ENCODE results near the gene AGPAT4.
"Not testable (repeated sequence)": the region's sequence is repeated elsewhere in the genome, so short reads cannot be mapped to it uniquely, and the experiment has no call there.

Gene AGPAT4

GRCh38 chr6:161136655-161137054 lies 137.2 kb downstream of the AGPAT4 start:
- DNase-seq, result no peak

GRCh38 chr6:161135695-161136591 lies 137.9 kb downstream of the AGPAT4 start:
- no peak for DNase-seq

- no peak for DNase-seq
Measured at GRCh38 chr6:161134550-161135298, 139.1 kb downstream of the AGPAT4 start.

- DNase-seq, result no peak
Measured at GRCh38 chr6:161133963-161134362, 139.9 kb downstream of the AGPAT4 start.

GRCh38 chr6:161132384-161132783 lies 141.5 kb downstream of the AGPAT4 start:
- no peak for DNase-seq

- no peak for DNase-seq
Measured at GRCh38 chr6:161130967-161131766, 142.7 kb downstream of the AGPAT4 start.

GRCh38 chr6:161130541-161130940 lies 143.3 kb downstream of the AGPAT4 start:
- no peak for DNase-seq

- peak; percentile 42 for DNase-seq
Measured at GRCh38 chr6:161128680-161129196, 145.1 kb downstream of the AGPAT4 start.

GRCh38 chr6:161128230-161128629 lies 145.6 kb downstream of the AGPAT4 start:
- no peak for DNase-seq

GRCh38 chr6:161127071-161127740 lies 146.7 kb downstream of the AGPAT4 start:
- no peak for DNase-seq

- DNase-seq, result no peak
Measured at GRCh38 chr6:161125591-161125990, 148.3 kb downstream of the AGPAT4 start.

- DNase-seq, result not testable (repeated sequence)
Measured at GRCh38 chr6:161123319-161123718, 150.5 kb downstream of the AGPAT4 start.

GRCh38 chr6:161117942-161118341 lies 155.9 kb downstream of the AGPAT4 start:
- DNase-seq, result no peak

- DNase-seq, result no peak
Measured at GRCh38 chr6:161117308-161117707, 156.6 kb downstream of the AGPAT4 start.

- DNase-seq, result no peak
Measured at GRCh38 chr6:161116554-161116953, 157.3 kb downstream of the AGPAT4 start.

GRCh38 chr6:161115468-161115867 lies 158.4 kb downstream of the AGPAT4 start:
- DNase-seq, result no peak

GRCh38 chr6:161111261-161111660 lies 162.6 kb downstream of the AGPAT4 start:
- DNase-seq, result no peak

- no peak for DNase-seq
Measured at GRCh38 chr6:161110028-161110779, 163.7 kb downstream of the AGPAT4 start.

- DNase-seq, result no peak
Measured at GRCh38 chr6:161109366-161109765, 164.5 kb downstream of the AGPAT4 start.

GRCh38 chr6:161108916-161109315 lies 164.9 kb downstream of the AGPAT4 start:
- no peak for DNase-seq
